Measurements from ENCODE around the gene NELL2.
"Not testable (repeated sequence)": the region's sequence is repeated elsewhere in the genome, so short reads cannot be mapped to it uniquely, and the experiment has no call there.

Gene NELL2

GRCh38 chr12:44778863-44779262 is 97.3 kb downstream of the NELL2 start:
- no peak for DNase-seq (ENCODE audit: low spot score)

GRCh38 chr12:44777044-44777443 is 99.1 kb downstream of the NELL2 start:
- DNase-seq (ENCODE audit: low spot score), result no peak

GRCh38 chr12:44775901-44776300 is 100.2 kb downstream of the NELL2 start:
- DNase-seq (ENCODE audit: low spot score), result no peak

GRCh38 chr12:44774815-44775411 is 101.2 kb downstream of the NELL2 start:
- DNase-seq (ENCODE audit: low spot score), result no peak

DNA sequence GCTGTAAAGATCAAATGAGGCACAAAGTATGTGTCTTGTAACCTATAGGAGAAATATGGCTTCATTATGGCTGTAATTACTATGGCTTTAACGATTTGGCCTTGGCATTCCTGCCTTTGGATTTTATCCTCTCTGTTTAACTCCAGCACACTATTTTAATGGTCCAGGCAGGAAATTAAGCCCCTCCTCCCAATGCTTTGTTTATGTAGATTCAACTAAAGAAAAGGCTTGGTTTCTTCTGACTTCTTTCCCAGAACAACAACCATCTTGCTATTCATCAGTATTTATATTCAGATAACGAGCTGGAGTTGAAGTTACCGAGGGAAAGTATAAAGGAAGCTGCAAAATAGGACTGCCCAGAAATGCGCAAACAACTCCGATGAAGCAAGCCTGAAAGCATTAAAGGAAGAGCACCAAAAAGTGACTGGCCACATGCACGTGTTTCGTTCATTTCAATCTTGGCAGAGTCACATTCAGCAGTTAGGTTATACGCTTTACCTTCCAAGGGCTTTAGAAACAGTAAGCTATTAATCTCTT is 104.6 kb downstream of the NELL2 start:
- DNase-seq (ENCODE audit: low spot score), result no peak

DNA sequence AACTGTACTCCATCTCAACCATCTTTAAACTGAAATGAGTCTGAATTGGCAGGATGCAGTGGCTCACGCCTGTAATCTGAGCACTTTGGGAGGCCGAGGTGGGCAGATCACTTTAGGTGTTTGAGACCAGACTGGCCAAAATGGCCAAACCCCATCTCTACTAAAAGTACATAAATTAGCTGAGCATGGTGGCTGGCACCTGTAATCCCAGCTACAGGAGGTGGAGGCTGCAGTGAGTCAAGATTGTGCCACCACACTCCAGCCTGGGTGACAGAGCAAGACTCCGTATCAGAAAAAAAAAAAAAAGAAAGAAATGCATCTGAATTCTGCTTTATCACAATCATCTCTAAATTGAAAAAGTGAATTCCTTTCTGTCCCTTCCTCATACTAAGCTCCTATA is 110.3 kb downstream of the NELL2 start:
- DNase-seq (ENCODE audit: low spot score), result no peak

DNA sequence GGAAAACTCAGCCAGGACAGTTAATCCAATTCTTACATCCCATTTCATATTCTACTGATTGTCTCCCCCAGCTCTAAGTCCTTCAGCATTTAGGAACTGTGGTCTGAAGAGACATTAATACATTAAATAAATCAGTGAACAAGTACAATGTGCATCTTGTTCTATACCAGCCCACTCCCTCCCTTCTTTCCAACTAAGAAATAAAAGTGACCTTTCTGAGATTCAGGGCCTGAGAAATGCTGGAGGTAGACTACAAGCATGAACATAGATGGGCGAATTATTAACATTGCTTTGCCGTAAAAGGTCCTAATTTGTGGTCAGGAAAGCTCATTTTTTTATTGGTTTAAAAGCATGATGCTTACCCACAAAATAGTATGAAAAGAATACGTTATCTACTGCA is 113.1 kb downstream of the NELL2 start:
- no peak for DNase-seq (ENCODE audit: low spot score)

DNA sequence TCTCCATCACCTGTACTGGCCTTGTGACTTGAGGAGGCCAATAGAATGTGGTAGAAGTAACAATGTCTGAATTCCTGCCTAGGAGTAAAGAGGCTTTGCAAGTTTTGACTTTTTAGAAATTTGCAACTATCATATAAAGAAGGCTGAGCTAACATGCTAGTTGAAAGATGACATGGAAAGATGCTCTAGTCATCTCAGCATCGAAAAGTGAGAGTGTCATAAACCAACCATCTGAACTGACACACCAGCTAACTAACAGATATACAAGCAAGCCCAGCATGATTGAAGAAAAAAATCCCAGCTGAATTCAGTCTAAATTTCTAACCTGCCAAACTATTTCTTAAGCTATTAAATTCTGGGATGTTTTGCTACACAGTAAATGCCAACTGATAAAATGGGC is 116.8 kb downstream of the NELL2 start:
- no peak for DNase-seq (ENCODE audit: low spot score)

- DNase-seq (ENCODE audit: low spot score), result no peak
Observed at GRCh38 chr12:44750468-44750867, 125.6 kb downstream of the NELL2 start.

DNA sequence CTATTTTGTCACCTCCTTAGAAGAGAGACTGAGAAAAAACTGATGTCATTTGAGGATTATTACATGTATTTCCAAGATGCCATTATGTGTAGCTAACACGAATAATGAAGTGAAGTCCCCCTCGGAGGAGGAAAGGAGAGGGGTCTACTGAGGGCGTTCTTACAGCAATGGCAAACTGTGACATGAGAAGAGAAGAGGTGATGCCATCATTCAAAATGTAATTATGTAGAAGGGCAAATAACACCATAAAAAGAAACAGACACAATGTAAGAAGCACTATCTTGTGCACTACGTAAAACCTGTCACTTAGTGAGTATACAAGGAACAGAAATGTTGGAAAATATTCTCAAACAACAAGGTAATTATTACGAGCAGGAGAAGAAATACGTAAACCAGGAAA is 126.5 kb downstream of the NELL2 start:
- DNase-seq (ENCODE audit: low spot score), result no peak

- no peak for DNase-seq (ENCODE audit: low spot score)
Observed at GRCh38 chr12:44748950-44749468, 127.1 kb downstream of the NELL2 start.

DNA sequence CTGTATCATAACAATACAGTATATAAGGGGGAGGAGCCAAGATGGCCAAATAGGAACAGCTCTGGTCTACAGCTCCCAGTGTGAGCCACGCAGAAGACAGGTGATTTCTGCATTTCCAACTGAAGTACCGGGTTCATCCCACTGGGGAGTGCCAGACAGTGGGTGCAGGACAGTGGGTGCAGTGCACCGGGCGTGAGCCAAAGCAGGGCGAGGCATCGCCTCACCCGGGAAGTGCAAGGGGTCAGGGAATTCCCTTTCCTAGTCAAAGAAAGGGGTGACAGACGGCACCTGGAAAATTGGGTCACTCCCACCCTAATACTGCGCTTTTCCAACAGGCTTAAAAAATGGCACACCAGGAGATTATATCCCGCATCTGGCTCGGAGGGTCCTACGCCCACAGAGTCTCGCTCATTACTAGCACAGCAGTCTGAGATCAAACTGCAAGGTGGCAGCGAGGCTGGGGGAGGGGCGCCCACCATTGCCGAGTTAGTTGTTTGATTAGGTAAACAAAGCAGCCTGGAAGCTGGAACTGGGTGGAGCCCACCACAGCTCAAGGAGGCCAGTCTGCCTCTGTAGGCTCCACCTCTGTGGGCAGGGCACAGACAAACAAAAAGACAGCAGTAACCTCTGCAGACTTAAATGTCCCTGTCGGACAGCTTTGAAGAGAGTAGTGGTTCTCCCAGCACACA is 134.7 kb downstream of the NELL2 start:
- DNase-seq (ENCODE audit: low spot score), result not testable (repeated sequence)

GRCh38 chr12:44738051-44738450 is 138.1 kb downstream of the NELL2 start:
- no peak for DNase-seq (ENCODE audit: low spot score)

- DNase-seq (ENCODE audit: low spot score), result no peak
Observed at GRCh38 chr12:44728566-44728965, 147.5 kb downstream of the NELL2 start.

DNA sequence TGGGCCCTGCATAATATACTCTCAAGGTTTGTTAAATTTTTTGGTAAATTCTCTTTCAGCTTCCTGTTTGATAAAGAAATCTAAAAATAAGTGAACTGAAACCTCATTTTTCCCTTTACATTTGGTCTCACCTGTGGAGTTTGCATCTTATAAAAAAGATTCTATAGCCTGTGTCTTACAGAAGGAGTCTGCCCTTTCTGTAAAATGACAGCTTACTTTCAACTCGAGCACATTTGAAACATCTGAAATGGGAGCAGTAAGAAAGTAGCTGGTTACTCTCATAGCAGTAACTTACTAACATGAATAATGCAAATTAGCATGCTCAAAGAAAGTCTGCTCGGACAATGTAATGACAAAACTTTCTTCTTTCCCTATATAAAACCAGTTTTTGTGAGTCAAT is 155.8 kb downstream of the NELL2 start:
- no peak for DNase-seq (ENCODE audit: low spot score)

DNA sequence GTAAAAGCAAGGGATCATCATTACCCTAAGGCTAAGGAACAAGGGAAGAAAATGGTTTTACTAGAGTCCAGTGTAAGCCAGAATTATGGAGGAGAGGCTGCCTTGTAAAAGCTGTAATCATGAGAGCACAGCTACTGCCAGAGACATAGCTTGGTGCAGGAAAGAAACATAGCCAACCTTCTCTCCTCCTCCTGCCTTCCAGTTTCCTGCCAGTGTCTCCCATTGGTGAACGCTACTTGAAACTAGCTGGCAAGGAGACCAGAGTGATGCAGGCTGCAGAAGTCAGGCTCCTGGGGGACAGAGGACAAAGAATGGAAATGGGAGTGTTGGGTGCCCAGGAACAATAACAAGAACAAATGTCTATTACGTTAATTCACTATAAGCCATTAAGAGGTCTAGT is 158.5 kb downstream of the NELL2 start:
- DNase-seq (ENCODE audit: low spot score), result no peak

DNA sequence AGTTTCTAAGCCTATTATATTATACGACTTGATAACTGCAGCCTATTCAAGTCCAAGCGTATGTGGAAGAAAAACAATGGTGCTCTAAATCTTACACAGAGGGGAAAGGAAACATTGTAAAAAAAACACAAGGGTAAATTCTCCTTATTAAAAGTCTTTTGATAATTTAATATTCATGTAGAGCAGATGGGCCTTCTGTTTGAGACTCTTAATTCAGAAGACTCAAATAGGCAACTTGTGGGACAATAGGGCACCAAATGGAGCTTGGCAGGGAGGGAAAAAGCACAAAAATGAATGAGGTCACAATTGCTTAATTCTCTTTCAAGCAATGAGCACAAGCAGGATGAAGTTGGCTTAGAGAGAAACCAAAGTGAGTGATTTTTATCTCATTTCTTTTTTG is 159.4 kb downstream of the NELL2 start:
- DNase-seq (ENCODE audit: low spot score), result no peak

DNA sequence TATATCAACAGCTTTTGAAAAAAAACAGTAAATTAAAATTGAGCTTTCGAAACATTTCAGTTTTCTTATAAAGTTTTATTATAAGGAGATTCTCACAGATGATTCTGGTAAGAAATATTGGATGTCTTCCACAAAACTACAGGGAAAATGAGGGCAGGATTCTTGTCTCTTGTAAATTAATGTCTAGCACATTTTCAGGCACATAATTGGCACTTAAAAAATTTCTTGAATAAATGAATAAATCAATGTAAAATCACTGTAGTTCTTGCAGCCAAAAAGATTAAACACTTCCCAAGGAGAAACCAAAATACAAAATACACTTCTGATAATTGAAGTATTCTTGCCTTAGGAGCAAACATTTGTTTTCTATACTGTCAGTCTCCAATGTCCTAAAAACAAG is 164.4 kb downstream of the NELL2 start:
- no peak for DNase-seq (ENCODE audit: low spot score)

DNA sequence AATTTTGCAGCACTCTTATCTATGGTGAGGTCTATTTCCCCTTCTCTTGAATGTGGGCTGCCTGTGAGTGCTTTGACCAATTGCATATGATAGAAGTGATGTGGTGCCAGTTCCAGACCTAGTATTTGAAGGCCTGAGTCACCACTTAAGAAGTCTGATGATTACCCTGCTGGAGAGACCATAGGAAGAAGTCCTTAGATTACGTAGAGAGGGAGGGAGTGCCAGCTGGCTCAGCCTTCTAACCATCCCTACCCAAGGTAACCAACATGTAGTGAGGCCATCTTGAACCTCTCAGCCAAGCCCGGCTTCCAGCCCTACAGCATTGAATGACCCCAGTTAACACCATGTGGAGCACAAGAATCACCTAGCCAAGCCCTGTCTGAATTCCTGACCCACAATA is 166.9 kb downstream of the NELL2 start:
- no peak for DNase-seq (ENCODE audit: low spot score)

DNA sequence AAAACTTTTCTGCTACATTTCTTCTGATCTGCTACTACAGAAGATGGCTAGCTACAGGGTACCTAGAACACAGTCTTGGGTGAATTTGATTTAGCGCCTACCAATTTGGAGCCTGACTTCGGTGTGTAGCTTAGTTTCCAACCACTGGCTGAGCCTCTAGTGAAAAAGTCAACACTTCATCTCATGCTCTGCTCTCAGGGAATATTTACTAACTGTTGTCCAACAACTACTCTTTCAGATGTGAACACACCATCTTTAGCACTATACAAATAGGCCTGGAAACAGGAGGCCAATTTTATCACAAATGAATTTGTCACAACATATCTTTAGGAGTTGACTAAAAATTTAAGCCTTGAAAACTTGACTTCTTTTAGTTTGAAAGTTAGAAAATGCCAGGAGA is 167.9 kb downstream of the NELL2 start:
- DNase-seq (ENCODE audit: low spot score), result no peak

DNA sequence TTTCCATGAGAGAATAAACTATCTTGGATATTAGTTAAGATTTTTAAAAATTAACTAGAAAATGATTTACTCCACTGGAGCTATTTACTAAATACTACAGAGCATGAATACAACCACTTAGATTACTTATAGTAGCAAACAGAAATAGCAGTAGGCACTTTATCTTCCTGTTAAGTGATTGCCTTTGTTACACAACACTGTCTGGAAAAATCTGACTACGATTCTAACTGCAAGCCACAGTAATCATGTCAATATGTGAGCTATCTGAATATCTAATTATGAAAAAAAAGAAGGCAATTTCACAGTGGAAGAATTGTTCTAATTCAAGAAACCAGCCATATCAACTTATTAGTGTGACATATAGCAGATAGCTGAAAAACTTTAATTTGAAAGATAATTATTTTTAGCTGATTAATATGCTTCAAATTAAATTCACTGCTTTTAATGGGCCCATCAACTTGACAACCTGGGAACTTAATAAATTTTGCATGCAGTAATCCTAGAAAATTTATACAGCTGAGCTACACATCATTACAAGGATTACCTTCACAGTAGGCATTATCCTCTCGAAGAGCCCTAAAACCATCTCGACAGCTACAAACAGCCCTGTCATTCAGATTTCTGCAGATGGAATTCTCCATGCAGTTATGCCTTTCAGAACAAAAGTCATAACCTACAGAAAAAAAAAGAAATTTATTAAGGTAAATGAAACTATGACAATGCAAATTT is 172.8 kb downstream of the NELL2 start:
- no peak for DNase-seq (ENCODE audit: low spot score)

DNA sequence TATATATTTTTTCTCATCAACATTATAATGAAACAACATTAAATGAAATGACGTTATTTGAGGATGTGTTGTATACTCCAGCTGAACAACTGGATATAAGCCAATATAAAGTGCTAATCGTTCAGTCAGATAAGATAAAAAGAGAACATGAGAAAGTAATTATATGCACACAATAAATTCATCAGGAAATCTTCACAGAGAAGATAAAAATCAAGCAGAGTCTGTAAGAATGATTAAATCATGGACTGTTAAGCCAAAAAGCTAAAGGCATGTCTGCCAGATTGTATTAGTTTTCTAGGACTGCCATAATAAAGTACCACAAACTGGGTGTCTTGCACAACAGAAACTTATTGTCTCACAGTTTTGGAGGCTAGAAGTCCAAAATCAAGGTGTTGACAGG is 178.6 kb downstream of the NELL2 start:
- DNase-seq (ENCODE audit: low spot score), result no peak

DNA sequence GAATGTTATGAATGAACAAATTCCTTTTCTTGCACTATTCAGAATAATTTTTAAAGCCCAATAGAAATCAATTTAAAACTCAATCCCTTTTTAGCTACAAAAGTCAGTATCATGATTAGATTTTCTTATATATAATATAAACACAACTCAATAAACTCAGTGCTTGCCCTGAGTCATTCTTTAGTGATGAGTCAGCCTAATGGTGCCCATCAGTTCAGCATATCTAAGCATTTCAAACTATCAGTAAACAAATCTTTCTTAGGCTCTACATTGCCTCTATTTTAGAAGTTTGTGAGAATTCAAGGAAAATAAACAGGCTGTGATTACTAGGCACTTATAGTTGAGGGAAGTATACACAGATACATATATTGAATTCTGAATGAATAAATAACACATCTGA is 179.6 kb downstream of the NELL2 start:
- no peak for DNase-seq (ENCODE audit: low spot score)
